ENCODE data around the gene TMPRSS2. TPM values are rescaled to one million over a fixed set of nuclear protein-coding genes. Genes with fewer than 3 reads are reported as not detected.

The TMPRSS2 gene
- total RNA-seq, 2 experiments from 2014 or later = not detected

DNA sequence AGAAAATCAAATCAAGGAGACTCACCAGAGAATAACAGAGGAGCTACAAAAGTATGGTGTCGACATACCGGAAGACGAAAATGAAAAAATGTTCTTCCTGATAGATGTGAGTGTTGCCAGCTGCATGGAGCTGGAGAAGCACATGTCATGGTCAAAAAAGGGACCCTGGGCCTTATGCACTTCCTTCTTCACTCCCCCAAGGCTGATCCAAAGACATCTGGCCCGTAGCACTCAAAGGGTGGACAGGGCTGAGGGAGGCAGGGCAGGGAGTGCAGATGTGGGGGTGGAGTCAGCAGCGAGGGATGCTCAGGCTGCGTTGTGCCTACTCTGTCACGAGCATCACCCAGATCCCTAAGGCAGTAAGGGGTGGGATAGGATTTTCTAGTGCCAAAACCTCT lies 62.5 kb downstream of the TMPRSS2 start:
- peak overlapping the region; percentile 39 for H3K27ac Mint-ChIP-seq
- H3K9me3 ChIP-seq (ENCODE audit: control insufficient read depth in 1 of 2, insufficient read depth in 1 of 2, low read length in 2 of 2) = no peaks in the 10 kb centered on the region

GRCh38 chr21:41444703-41445464 lies 63.1 kb downstream of the TMPRSS2 start:
- intact Hi-C loops (cut with DNase I, micrococcal nuclease) = no loop called here
- no peaks in the 10 kb centered on the region for H3K9me3 Mint-ChIP-seq
- peaks cover 98% of the 10 kb centered on the region for H3K36me3 Mint-ChIP-seq (ENCODE audit: low read depth)
- H3K4me1 Mint-ChIP-seq (ENCODE audit: low read depth) = no peaks in the 10 kb centered on the region
- H3K4me1 ChIP-seq (ENCODE audit: insufficient read depth, low read length) = no peaks in the 10 kb centered on the region
- H3K36me3 ChIP-seq (ENCODE audit: insufficient read depth, low read length) = peaks cover 81% of the 10 kb centered on the region
- H3K27ac Mint-ChIP-seq = peak overlapping the region; percentile 39
- CTCF ChIA-PET = no interaction called here
- no peaks in the 10 kb centered on the region for H3K9me3 ChIP-seq (ENCODE audit: control insufficient read depth in 1 of 2, insufficient read depth in 1 of 2, low read length in 2 of 2)
- H3K4me3 ChIP-seq (ENCODE audit: low read length) = no peak overlapping the region
- POLR2A ChIA-PET = no interaction called here
- no peak overlapping the region for H3K4me3 Mint-ChIP-seq
- ATAC-seq (ENCODE audit: poor library complexity) = no peak
- no peak for TF ChIP-seq CTCF (IDR thresholded peaks at IDR 0.05)
- no peaks in the 10 kb centered on the region for H3K27me3 ChIP-seq (ENCODE audit: control insufficient read depth in 1 of 2, insufficient read depth in 2 of 2, low read length in 2 of 2)
- peak in 1 of 14 experiments; percentile 35 for DNase-seq
- H3K27me3 Mint-ChIP-seq = no peaks in the 10 kb centered on the region
- H3K27ac ChIP-seq (ENCODE audit: low read depth in 1 of 2, low read length in 2 of 2) = no peak overlapping the region

More for the DNA sequence above, 62.5 kb downstream of the TMPRSS2 start:
- DNase-seq (peak in 1 of 14 experiments; percentile 31), ATAC-seq (ENCODE audit: poor library complexity) (no peak)
- Histone ChIP-seq H3K4me1 (ENCODE audit: insufficient read depth, low read length) (no peaks in the 10 kb centered on the region), H3K4me3 (ENCODE audit: low read length) (no peak overlapping the region), H3K36me3 (ENCODE audit: insufficient read depth, low read length) (peaks cover 81% of the 10 kb centered on the region), H3K27ac (ENCODE audit: low read depth in 1 of 2, low read length in 2 of 2) (no peak overlapping the region), H3K27me3 (ENCODE audit: control insufficient read depth in 1 of 2, insufficient read depth in 2 of 2, low read length in 2 of 2) (no peaks in the 10 kb centered on the region)
- intact Hi-C loops (cut with DNase I, micrococcal nuclease) = no loop called here
- no peaks in the 10 kb centered on the region for H3K4me1 Mint-ChIP-seq (ENCODE audit: low read depth)
- peaks cover 98% of the 10 kb centered on the region for H3K36me3 Mint-ChIP-seq (ENCODE audit: low read depth)
- CTCF ChIA-PET = no interaction called here
- no peak for TF ChIP-seq CTCF (IDR thresholded peaks at IDR 0.05)
- H3K4me3 Mint-ChIP-seq = no peak overlapping the region
- no peaks in the 10 kb centered on the region for H3K27me3 Mint-ChIP-seq
- POLR2A ChIA-PET = no interaction called here
- no peaks in the 10 kb centered on the region for H3K9me3 Mint-ChIP-seq

DNA sequence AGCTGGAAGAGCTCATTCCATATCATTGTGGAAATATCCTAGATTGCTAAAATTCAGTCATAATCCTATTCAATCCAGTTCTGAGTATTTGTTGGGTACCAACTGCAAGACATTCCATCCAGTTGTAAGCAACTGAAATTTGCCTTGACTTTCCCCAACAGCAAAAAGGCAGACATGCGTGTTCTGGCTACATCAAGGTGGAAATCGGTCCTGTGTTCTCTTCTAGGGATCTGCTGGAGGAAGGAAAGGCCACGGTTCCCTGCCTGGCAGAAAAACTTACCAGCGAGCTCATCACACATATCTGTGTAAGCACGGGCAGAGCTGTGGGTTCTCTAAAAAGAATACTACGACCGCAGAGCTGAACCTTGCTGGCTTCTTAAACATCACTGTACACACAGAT lies 64.4 kb downstream of the TMPRSS2 start:
- peak in 1 of 14 experiments; percentile 27 for DNase-seq
- no peak for TF ChIP-seq CTCF (IDR thresholded peaks at IDR 0.05)
- ChIA-PET POLR2A (interaction anchor here (0.8 kb wide), 1 partner anchor 18 kb away, joined by 4 read pairs; the partner anchor contains the start of gene MX1), CTCF (interaction anchor here (1.2 to 1.6 kb wide), 2 partner anchors 15 to 160 kb away, joined by 3 to 6 read pairs; no protein-coding TSS in a partner anchor)
- Mint-ChIP-seq H3K36me3 (ENCODE audit: low read depth) (peaks cover 98% of the 10 kb centered on the region), H3K4me1 (ENCODE audit: low read depth) (no peaks in the 10 kb centered on the region), H3K27me3 (no peaks in the 10 kb centered on the region), H3K9me3 (no peaks in the 10 kb centered on the region), H3K27ac (peak overlapping the region; percentile 2), H3K4me3 (no peak overlapping the region)
- H3K4me1 ChIP-seq (ENCODE audit: insufficient read depth, low read length) = no peaks in the 10 kb centered on the region
- ATAC-seq (ENCODE audit: poor library complexity) = no peak
- H3K4me3 ChIP-seq (ENCODE audit: low read length) = no peak overlapping the region
- no peaks in the 10 kb centered on the region for H3K27me3 ChIP-seq (ENCODE audit: control insufficient read depth in 1 of 2, insufficient read depth in 2 of 2, low read length in 2 of 2)
- H3K9me3 ChIP-seq (ENCODE audit: control insufficient read depth in 1 of 2, insufficient read depth in 1 of 2, low read length in 2 of 2) = no peaks in the 10 kb centered on the region
- H3K36me3 ChIP-seq (ENCODE audit: insufficient read depth, low read length) = peaks cover 85% of the 10 kb centered on the region
- H3K27ac ChIP-seq (ENCODE audit: low read depth in 1 of 2, low read length in 2 of 2) = no peak overlapping the region
- intact Hi-C loops (cut with DNase I, micrococcal nuclease) = no loop called here

Measured in CD4-positive, alpha-beta T cell (primary cell).